RWPE1 (cell line): Measurements from ENCODE around the gene FOXL3.

Source experiments
- CTCF ChIA-PET: fragments of 350-600 bp; sonication (Branson Sonifier 250); formaldehyde crosslinking; extraction: SDS; loops from one replicate; lab custom pipeline; 2021; lab: Yijun Ruan, JAX
- POLR2A ChIA-PET: fragments of 400-600 bp; formaldehyde crosslinking; extraction: SDS; loops from one replicate; lab custom pipeline; 2020; ENCODE audit warnings: antibody characterized with exemption; ENCODE audit not compliant: low non-redundant PET; lab: Yijun Ruan, JAX
- DNase-seq: peaks from one replicate; pipeline ENCODE4 v3.0.0; 2012; ENCODE audit warnings: low spot score
- H3K27ac ChIP-seq: fragments of 450-650 bp; 2 replicates; pipeline ENCODE4 v1.5.1; 2017
- CTCF ChIP-seq: fragments of 450-650 bp; conservative IDR thresholded peaks from 2 replicates; pipeline ENCODE4 v1.5.1; 2017; ENCODE audit warnings: low read depth, mild to moderate bottlenecking

FOXL3 gene

GRCh38 chr7:288671-289101 lies 1.3 kb upstream of the FOXL3 start:
- no peak for TF ChIP-seq CTCF
- ChIA-PET POLR2A (no interaction called here), CTCF (no interaction called here)
- no peak for DNase-seq
- no peak overlapping the region for H3K27ac ChIP-seq

- no peak for DNase-seq
- ChIA-PET CTCF (interaction anchor here (0.7 kb wide), 1 partner anchor 28 kb away, joined by 3 read pairs; no protein-coding TSS in a partner anchor), POLR2A (no interaction called here)
- TF ChIP-seq CTCF, result no peak
- H3K27ac ChIP-seq, result no peak overlapping the region
Measured at GRCh38 chr7:289209-289755, 688 bp upstream of the FOXL3 start.

- no peak for TF ChIP-seq CTCF
- no peak for DNase-seq
- CTCF ChIA-PET, result interaction anchor here (0.6 kb wide), 1 partner anchor 692 kb away, joined by 4 read pairs; no protein-coding TSS in a partner anchor
- H3K27ac ChIP-seq, result no peak overlapping the region
- POLR2A ChIA-PET, result no interaction called here
Measured at GRCh38 chr7:290554-291372, 793 bp downstream of the FOXL3 start.

- H3K27ac ChIP-seq, result no peak overlapping the region
- TF ChIP-seq CTCF, result no peak
- no peak for DNase-seq
- POLR2A ChIA-PET, result no interaction called here
- CTCF ChIA-PET, result no interaction called here
Measured at GRCh38 chr7:291373-292092, 1.6 kb downstream of the FOXL3 start.

- no peak overlapping the region for H3K27ac ChIP-seq
- ChIA-PET POLR2A (no interaction called here), CTCF (no interaction called here)
- no peak for DNase-seq
- TF ChIP-seq CTCF, result no peak
Measured at GRCh38 chr7:292226-292625, 2.3 kb downstream of the FOXL3 start.

GRCh38 chr7:292826-293225 lies 2.9 kb downstream of the FOXL3 start:
- H3K27ac ChIP-seq, result no peak overlapping the region
- DNase-seq, result no peak
- no peak for TF ChIP-seq CTCF
- POLR2A ChIA-PET, result no interaction called here
- CTCF ChIA-PET, result no interaction called here
